GM23338 (cell line): Measurements from ENCODE around the gene MYBL2.

Experiments used
- CREB1 ChIP-seq: fragments of 250-450 bp; sonication (Bioruptor Pico); IDR thresholded peaks from 2 replicates; pipeline ENCODE4 v1.5.0; 2020; ENCODE audit warnings: low read depth, mild to moderate bottlenecking, moderate library complexity
- CTCF ChIP-seq, 2 experiments: fragments of 200-600 bp in 1 of 2; sonication (generic) in 1 of 2; conservative IDR thresholded peaks; 2 replicates each; pipeline versions ENCODE4 v1.5.1 to v1.6.1; 2016 to 2017; ENCODE audit warnings: antibody characterized with exemption in 2 of 2, low read depth in 2 of 2, mild to moderate bottlenecking in 2 of 2, moderate library complexity in 1 of 2
- EZH2 ChIP-seq: fragments of 200-600 bp; sonication (generic); IDR thresholded peaks from one replicate; pipeline ENCODE4 v1.8.0; 2017; ENCODE audit warnings: antibody characterized with exemption, mild to moderate bottlenecking, low read depth; ENCODE audit not compliant: unreplicated experiment
- EZH2phosphoT487 ChIP-seq: fragments of 200-600 bp; sonication (generic); IDR thresholded peaks from one replicate; pipeline ENCODE4 v1.8.1; 2018; ENCODE audit warnings: antibody characterized with exemption; ENCODE audit not compliant: unreplicated experiment
- JUNB ChIP-seq: IDR thresholded peaks from one replicate; pipeline ENCODE4 v1.6.1; 2016; ENCODE audit warnings: antibody characterized with exemption; ENCODE audit not compliant: unreplicated experiment
- POLR2AphosphoS5 ChIP-seq: IDR thresholded peaks from 2 replicates; pipeline ENCODE4 v1.6.1; 2016; ENCODE audit warnings: antibody characterized with exemption, low read depth
- REST ChIP-seq: IDR thresholded peaks from one replicate; pipeline ENCODE4 v1.6.1; 2018; ENCODE audit warnings: antibody characterized with exemption; ENCODE audit not compliant: unreplicated experiment
- STAT1 ChIP-seq: IDR thresholded peaks from one replicate; pipeline ENCODE4 v1.6.1; 2016; ENCODE audit warnings: antibody characterized with exemption; ENCODE audit not compliant: unreplicated experiment
- ZNF114 ChIP-seq: fragments of 250-450 bp; sonication (Bioruptor Pico); IDR thresholded peaks from 2 replicates; pipeline ENCODE4 v1.5.0; 2020; ENCODE audit warnings: mild to moderate bottlenecking, moderate library complexity
- TF ChIP-seq, protein P1 (sequence below): IDR thresholded peaks from 2 replicates; pipeline ENCODE4 v1.6.1; 2016; ENCODE audit warnings: antibody characterized with exemption

DNA sequence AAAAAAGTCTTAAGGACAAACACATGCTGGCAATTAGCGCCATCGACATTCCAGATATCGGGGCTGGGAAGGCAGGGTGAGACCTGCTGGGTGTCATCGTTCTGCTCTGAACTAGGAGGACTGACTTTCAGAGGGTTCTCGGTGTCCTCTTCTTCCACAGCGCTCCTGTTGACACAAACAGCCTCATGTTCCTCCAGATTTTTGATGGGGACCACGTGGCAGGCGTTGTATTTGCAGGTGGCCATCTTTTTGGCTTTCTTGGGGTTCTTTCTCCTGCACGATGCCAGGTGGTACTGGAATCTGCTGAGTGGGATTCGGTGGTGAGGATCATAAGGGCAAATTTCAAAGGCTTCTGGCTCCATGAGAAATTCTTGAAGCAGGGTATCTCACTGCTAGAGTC lies 59.4 kb downstream of the MYBL2 start:
- no peak for TF ChIP-seq CTCF (conservative IDR thresholded peaks at IDR 0.05; ENCODE audit: low read depth in 2 of 2)
- no peak for TF ChIP-seq POLR2AphosphoS5
- TF ChIP-seq, protein P1, sequence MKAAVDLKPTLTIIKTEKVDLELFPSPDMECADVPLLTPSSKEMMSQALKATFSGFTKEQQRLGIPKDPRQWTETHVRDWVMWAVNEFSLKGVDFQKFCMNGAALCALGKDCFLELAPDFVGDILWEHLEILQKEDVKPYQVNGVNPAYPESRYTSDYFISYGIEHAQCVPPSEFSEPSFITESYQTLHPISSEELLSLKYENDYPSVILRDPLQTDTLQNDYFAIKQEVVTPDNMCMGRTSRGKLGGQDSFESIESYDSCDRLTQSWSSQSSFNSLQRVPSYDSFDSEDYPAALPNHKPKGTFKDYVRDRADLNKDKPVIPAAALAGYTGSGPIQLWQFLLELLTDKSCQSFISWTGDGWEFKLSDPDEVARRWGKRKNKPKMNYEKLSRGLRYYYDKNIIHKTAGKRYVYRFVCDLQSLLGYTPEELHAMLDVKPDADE = no peak
- no peak for TF ChIP-seq EZH2
- TF ChIP-seq ZNF114 (CRISPR knock-in tag) = no peak
- TF ChIP-seq CREB1 = no peak
- TF ChIP-seq EZH2phosphoT487 = no peak
- no peak for TF ChIP-seq REST
- TF ChIP-seq JUNB = no peak
- no peak for TF ChIP-seq STAT1
